ENCODE data around the gene LARGE1.

The LARGE1 gene

DNA sequence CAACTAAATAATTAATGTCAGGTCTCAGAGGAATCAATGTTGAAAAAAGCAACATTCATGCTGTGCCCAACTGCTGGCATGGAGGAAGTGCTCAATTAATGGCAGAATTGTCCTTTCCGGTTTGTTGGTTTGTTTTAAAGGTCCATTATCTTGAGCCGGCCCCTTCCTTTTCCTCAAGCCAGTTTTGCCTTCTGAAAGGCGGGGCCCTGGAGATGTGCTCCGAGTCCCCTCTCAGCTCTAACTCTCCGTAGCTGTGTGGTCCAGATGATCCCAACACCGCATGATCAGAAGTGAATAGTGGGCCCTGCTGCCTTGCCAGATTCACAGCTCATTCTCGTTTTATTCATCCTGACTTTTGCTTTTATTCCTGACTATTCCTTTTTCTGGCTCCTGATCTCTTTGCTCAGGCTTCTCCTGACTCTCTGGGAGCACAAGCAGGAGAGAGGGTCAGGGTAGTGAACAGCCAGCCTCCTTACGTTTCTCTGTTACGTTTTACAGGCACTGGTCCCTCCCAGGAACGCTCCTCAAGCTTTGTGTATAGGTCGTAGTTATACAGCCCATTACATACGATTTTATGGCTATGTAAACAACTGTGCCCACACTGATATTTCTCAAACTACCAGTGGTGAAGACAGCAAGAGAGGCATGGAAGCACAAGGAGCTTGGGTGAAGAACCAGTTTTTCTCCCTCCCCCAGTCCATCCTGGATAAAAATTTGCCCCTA lies 265.9 kb downstream of the LARGE1 start:
- no peak for DNase-seq

GRCh38 chr22:33653532-33654063 lies 266.7 kb downstream of the LARGE1 start:
- DNase-seq, result no peak

DNA sequence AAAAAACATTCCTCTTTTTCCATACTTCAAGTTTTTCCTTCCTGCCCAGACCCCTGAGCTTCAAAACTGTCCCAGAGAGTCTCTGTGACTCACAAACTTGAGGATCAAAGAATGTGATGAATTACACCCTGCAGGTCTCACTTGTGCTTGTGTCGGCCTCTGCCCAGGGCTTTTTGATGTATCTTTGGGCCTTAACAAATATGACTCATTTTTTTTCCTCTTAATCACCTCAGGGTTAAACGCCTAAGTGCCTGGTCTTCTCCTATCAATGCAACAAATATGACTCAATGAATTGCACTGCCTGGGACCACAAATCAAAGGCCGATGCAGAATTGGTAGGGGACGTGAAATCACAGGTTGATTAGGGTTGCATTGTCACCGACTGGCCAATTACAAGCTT lies 267.7 kb downstream of the LARGE1 start:
- DNase-seq, result no peak

GRCh38 chr22:33650244-33650643 lies 270.0 kb downstream of the LARGE1 start:
- no peak for DNase-seq

DNA sequence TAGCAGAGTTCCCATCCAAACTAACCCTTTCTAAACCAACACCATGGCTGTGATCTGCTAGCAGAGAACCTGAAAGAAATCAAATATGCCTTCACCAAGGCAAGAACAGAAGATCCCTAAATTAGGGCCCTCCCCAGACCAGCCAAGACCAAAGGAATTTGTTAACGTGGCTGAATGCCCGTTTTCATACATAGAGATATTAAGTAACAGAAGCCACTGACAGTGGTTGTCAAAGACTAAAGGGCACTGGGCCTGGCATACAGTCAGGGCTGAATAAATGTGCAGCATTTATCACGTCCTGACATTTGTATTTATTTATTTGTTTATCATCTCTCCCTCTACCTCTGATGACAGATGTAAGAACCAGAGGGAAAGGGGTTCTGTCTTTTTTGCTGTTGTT lies 271.8 kb downstream of the LARGE1 start:
- no peak for DNase-seq

- no peak for DNase-seq
Observed at GRCh38 chr22:33640900-33641299, 279.4 kb downstream of the LARGE1 start.

- DNase-seq, result no peak
Observed at GRCh38 chr22:33639588-33640254, 280.6 kb downstream of the LARGE1 start.

GRCh38 chr22:33635766-33636165 lies 284.5 kb downstream of the LARGE1 start:
- no peak for DNase-seq

DNA sequence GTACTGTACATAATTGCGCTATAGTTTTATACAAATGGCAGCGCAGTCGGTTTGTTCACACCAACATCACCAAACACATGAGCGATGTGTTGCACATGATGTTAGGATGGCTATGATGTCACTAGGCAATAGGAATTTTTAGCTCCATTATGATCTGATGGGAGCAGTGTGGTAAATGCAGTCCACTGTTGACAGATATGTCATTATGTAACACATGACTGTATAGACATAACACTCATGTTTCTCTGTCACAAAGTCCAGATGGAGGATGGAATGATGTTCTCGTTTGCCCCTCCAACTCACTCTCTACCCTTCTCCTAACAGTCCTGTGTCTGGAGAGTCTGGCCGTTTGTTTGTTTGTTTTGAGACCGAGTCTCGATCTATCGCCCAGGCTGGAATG lies 288.5 kb downstream of the LARGE1 start:
- DNase-seq, result no peak

DNA sequence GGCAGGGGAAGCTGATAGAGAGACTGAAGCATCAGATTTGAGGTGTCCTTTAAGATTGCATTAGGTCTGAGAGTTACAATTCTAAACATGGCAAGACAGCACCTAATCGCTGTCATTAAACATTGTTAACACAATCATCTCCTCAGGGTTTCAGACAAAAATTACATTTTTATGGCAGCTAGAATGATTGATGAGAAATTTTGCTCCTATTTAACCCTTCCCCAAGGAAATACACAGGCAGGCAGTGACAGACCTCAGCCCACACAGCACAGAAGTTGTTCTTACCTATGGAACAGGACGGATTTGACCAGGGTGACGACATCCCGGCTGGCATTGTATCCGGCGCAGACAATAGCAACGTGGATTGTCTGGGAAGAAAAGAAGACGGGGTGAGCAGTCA lies 294.3 kb downstream of the LARGE1 start:
- DNase-seq, result no peak

- no peak for DNase-seq
Observed at GRCh38 chr22:33620085-33620484, 300.2 kb downstream of the LARGE1 start.

DNA sequence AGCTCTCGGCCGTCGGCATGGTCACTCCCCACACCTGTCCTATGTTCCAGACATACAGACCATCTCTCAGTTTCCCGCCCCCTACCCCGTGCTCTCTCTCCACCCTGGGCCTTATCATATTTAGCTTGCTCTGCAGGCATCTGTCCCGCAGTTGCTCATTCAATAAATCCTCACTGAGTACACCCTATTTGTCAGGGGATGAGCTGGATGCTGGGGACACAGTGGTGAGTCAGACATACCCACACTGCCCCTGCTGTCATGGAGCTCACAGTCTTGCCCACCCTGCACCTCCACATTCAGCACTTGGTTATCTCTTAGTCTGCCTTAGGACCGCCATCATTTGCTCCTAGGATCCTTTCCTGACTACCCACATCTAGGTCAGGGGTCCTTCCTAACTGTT lies 313.8 kb downstream of the LARGE1 start:
- no peak for DNase-seq

DNA sequence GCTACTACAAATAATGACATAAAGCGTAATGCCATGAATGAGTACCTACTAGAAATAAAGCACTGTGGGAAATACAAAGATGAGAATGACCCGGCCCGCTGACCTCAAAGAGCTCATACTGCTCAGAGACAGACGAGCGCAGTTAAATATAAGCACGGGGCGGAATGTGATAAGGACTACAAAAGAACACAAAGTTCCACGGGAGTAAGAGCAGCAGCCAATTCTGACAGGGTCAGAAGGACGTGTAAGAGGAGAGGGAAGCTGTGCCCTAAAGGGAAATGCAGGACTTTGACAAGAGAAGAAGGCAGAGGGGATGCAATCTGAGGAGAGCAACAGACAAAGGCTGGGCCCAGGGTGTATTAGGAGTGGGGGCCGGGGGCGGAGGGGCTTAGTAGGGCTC lies 314.6 kb downstream of the LARGE1 start:
- no peak for DNase-seq

DNA sequence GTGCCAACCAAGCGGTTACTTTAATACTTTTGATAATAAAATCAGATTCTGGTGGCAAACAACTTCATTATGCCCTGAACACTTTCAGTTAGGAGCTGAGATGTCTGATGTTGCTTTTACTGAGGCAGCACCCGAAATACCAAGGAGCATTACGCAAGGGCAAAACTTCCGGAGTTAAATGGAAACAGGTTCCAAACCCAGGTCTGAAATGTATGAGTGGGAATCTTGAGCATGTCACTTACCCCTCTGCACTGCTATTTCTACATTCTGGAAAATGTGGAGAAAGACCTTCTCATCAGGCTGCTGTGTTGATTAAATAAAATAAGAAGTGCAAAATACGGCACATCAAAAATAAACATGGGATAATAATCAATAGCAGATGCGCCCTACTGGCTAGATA lies 315.1 kb downstream of the LARGE1 start:
- DNase-seq, result no peak

GRCh38 chr22:33601062-33601461 lies 319.2 kb downstream of the LARGE1 start:
- DNase-seq, result no peak

DNA sequence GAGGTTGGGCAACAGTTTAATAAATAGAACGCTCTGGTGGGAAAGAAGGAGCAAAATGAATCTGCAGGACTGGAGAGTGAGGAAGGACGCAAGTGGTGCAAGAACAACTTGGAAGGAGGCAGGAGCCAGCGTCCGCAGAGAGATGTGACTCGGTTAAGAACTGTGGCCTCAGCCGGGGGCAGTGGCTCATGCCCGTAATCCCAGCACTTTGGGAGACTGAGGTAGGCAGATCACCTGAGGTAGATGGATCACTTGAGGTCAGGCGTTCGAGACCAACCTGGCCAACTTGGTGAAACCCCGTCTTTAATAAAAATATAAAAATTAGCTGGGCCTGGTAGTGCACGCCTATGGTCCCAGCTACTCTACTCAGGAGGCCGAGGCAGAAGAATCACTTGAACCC lies 319.7 kb downstream of the LARGE1 start:
- no peak for DNase-seq

DNA sequence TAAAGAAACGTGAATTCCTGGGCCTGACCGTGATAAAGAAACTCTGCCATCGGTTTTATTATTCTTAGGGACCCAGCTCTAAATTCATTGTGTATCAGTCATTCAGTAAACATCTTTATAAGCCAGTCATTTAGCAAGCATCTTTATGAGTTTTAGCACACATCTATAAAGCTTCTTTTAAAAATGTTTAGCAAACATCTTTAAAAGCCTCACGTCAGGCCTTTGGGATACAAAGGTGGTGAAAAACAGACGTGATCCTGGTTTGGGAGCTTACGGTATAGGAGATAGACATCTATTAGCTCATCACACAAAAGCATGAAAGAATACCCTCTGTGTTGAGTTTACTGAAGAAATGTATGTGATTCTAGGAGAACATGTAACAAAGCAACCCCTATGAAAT lies 320.2 kb downstream of the LARGE1 start:
- DNase-seq, result no peak

- DNase-seq, result no peak
Observed at GRCh38 chr22:33599596-33599995, 320.7 kb downstream of the LARGE1 start.

DNA sequence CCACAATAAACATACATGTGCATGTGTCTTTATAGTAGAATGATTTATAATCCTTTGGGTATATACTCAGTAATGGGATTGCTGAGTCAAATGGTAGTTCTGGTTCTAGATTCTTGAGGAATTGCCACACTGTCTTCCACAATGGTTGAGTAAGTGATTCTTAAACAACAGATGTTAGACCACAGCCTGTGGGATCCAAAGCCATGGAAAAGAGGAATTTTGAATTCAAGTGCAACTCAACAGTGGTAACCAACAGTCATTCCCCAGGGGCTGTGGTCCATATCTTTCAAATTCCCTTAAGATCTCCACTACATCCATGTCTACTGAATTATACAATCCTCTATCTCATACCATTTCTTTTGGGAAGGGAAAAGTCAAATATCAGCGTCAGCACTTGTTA lies 321.5 kb downstream of the LARGE1 start:
- no peak for DNase-seq

GRCh38 chr22:33597274-33597985 lies 322.8 kb downstream of the LARGE1 start:
- DNase-seq, result no peak

GRCh38 chr22:33593818-33594217 lies 326.5 kb downstream of the LARGE1 start:
- no peak for DNase-seq

- no peak for DNase-seq
Observed at GRCh38 chr22:33591946-33592345, 328.3 kb downstream of the LARGE1 start.

DNA sequence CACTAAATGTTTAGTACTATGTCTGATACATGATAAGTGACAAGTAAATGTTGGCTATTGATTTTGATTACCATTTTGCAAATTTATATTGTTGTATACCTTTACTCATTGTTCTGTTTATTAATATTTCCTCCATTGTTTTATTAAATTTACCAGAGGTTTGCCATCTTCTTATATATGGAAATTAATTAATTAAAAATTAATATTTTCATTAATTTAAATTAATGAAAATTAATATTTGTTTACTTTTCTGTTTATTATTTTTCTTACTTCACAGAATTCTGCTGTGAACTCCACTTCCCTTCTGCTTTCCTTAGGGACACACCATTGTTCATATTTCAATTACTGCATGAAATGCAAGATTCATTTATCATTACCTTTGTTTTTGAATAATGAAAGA lies 331.0 kb downstream of the LARGE1 start:
- DNase-seq, result no peak

GRCh38 chr22:33588860-33589259 lies 331.4 kb downstream of the LARGE1 start:
- DNase-seq, result no peak

All from hematopoietic multipotent progenitor cell treated with erythropoietin and hydrocortisone succinate and interleukin-3 and kit ligand, for 4 days (in vitro differentiated cells).